Bronchus fibroblast of lung (primary cell): ENCODE measurements around the gene MAN2B2. TPM values are rescaled to one million over a fixed set of nuclear protein-coding genes. Genes with fewer than 3 reads are reported as not detected.

Source experiments
- total RNA-seq: library from RNA; depleted of rRNA; stranded (reverse); fragments of >200 nt; gene quantifications from 2 replicates; pipeline ENCODE4 v1.2.3, GENCODE V29; 2015

The MAN2B2 gene
- total RNA-seq, result 19.5 and 23.0 TPM in 2 replicates

GRCh38 chr4:6574747-6575502 is at the start of gene MAN2B2:
TSS of gene MAN2B2 (plus strand) at chr4:6575189. CDS start at chr4:6575211, 22 bp downstream.

GRCh38 chr4:6640292-6641163 is 65.5 kb downstream of the MAN2B2 start, which contains the start of gene MRFAP1:
TSS of gene MRFAP1 (plus strand) at chr4:6640685. CDS start at chr4:6640863, 178 bp downstream.

Other genes with a start within 250 kb of the MAN2B2 start
- 0.15 and 1.0 TPM in 2 replicates for gene PPP2R2C, start 102.6 kb upstream of the MAN2B2 start, total RNA-seq
- 221 and 242 TPM in 2 replicates for gene MRFAP1, start 65.5 kb downstream of the MAN2B2 start, total RNA-seq
- not detected in 2 replicates for gene S100P, start 118.7 kb downstream of the MAN2B2 start, total RNA-seq
- gene MRFAP1L1, start 134.7 kb downstream of the MAN2B2 start, total RNA-seq, result 34.5 and 48.4 TPM in 2 replicates
- 22.1 and 25.9 TPM in 2 replicates for gene BLOC1S4, start 141.0 kb downstream of the MAN2B2 start, total RNA-seq
- 10.6 and 10.9 TPM in 2 replicates for gene KIAA0232, start 207.5 kb downstream of the MAN2B2 start, total RNA-seq